Measurements from ENCODE around the gene TYSND1.
"Not testable (repeated sequence)": the region's sequence is repeated elsewhere in the genome, so short reads cannot be mapped to it uniquely, and the experiment has no call there.

The TYSND1 gene

DNA sequence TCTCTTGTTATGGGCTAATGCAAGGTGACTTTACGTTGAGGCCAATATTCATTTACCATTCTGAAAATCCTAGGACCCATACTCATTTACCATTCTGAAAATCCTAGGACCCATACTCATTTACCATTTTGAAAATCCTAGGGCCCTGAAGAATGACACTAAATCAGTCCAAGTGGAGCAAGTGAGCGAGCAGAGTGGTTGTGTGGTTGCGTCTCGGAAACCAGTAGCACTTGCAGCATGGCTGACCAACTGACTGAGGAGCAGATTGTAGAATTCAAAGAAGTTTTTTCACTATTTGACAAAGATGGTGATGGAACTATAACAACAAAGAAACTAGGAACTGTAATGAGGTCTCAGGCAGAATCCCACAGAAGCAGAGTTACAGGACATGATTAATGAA, 16.9 kb upstream of the TYSND1 start:
- DNase-seq: no peak

- peak; percentile 80 for DNase-seq
Measured at GRCh38 chr10:70162892-70163201, 16.3 kb upstream of the TYSND1 start.

DNA sequence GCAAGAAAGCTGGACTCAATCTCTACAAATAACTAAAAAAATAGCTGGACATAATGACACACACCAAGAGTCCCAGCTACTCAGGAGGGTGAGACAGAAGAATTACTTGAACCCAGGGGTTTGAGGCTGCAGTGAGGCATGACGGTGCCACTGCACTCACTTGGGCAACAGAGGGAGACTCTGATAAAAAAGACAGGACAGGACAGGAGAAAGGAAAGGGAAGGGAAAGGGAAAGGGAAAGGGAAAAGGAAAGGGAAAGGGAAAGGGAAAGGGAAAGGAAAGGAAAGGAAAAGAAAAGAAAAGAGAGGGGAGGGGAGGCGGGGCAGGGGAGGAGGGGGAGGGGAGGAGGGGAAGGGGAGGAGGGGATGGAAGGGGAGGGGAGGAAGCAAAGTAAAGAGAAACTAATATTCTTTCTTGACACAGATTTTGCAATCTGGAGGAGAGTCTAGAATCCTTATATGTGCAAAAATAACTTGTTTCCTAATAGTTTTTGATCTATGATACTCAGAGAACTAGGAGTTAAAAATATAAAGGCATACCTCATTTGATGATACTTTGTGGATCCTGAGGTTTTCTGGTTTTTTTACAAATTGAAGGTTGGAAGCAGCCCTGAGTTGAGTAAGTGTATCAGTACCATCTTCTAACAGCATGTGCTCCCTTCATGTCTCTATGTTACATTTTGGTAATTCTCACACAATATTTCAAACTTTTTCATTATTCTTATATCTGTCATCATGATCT, 15.8 kb upstream of the TYSND1 start:
- DNase-seq: no peak

GRCh38 chr10:70160798-70161197, 14.3 kb upstream of the TYSND1 start:
- DNase-seq: no peak

GRCh38 chr10:70159366-70159765, 12.9 kb upstream of the TYSND1 start:
- DNase-seq: not testable (repeated sequence)

DNA sequence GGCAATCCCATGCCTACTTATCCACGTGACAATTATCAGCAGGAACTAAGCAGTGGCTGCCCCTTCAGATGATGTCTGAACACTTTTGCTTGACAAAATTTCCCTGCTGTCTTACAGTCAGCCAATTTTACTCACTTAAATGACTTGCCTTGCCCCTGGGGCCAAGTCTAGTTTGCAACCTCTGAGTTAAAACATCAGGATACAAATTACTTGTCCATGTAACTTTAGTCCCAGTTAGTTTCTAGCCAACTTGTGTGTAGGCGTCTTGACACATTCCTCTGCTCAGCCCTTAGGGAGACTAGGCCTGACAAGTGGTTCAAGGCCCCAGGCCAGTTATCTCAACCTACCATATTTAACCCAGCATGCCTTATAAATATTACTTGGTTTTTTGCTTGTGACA, 11.6 kb upstream of the TYSND1 start:
- no peak for DNase-seq

DNA sequence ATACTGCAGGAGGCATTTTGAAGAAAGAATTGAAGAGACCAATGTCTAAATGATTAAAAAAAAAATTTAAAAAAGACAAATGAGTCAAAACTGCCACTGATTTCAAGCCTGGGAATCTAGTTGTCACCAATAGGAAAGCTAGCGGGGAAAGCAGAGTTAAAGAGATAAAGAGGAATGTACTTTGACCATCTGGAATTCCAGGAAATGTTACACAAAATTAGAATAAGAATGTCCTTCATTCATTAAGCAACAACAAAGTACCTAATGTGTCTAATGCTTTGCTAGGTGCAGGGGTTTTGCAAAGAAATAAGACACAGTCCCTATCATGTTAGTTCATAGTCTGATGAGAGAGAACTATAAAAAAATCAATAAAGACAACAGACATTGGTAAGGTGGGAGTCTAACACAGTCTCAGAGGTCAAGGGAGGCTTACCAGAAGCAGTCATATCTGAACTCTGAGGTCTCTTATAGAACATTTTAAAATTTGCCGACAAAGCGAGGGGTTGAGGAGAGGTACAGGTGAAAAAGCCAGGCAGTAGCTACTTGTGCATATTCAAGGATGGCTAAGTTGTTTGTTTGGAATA, 8.8 kb upstream of the TYSND1 start:
- no peak for DNase-seq

DNA sequence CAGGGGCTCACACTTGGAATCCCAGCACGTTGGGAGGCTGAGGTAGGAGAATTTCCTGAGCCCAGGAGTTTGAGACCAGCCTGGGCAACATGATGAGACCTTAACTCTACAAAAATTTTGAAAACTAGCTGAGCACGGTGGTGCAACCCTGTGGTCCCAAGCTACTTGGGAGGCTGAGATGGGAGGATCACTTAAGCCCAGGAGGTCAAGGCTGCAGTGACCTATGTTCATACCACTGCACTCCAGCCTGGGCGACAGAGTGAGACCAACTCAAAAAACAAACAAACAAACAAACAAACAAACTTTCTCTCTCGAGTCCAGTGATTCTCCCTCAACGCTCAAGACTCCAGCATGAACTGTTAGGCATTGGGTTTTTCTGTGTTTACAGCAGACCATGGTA, 2.0 kb upstream of the TYSND1 start:
- DNase-seq: no peak

- DNase-seq: no peak
Measured at GRCh38 chr10:70147259-70147625, 742 bp upstream of the TYSND1 start.

GRCh38 chr10:70145666-70146488, 623 bp downstream of the TYSND1 start:
- peak; percentile 75 for DNase-seq

- DNase-seq: no peak
Measured at GRCh38 chr10:70145166-70145665, 1.3 kb downstream of the TYSND1 start.

GRCh38 chr10:70144372-70145110, 2.0 kb downstream of the TYSND1 start:
- no peak for DNase-seq

GRCh38 chr10:70142555-70142954, 3.9 kb downstream of the TYSND1 start:
- no peak for DNase-seq

DNA sequence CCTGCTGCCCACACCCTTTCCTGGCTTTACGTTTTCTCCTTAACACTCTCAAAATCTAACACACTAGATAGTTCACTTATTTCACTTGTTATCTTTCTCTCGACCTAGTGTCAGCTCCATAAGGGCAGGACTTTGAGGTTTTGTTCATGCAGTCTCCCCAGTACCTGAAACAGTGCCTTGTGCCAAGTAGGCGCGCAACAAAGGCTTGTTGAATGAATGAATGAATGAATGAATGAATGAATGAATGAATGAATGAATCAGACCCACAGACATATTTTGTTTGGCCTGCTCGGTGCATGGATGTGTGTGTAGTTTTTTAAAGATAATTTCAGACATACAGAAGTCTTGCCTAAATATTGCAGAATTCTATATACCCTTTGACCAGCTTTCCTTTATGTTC, 6.2 kb downstream of the TYSND1 start:
- no peak for DNase-seq

- DNase-seq: no peak
Measured at GRCh38 chr10:70139997-70140250, 6.6 kb downstream of the TYSND1 start.

- DNase-seq: no peak
Measured at GRCh38 chr10:70139151-70139996, 7.1 kb downstream of the TYSND1 start.

DNA sequence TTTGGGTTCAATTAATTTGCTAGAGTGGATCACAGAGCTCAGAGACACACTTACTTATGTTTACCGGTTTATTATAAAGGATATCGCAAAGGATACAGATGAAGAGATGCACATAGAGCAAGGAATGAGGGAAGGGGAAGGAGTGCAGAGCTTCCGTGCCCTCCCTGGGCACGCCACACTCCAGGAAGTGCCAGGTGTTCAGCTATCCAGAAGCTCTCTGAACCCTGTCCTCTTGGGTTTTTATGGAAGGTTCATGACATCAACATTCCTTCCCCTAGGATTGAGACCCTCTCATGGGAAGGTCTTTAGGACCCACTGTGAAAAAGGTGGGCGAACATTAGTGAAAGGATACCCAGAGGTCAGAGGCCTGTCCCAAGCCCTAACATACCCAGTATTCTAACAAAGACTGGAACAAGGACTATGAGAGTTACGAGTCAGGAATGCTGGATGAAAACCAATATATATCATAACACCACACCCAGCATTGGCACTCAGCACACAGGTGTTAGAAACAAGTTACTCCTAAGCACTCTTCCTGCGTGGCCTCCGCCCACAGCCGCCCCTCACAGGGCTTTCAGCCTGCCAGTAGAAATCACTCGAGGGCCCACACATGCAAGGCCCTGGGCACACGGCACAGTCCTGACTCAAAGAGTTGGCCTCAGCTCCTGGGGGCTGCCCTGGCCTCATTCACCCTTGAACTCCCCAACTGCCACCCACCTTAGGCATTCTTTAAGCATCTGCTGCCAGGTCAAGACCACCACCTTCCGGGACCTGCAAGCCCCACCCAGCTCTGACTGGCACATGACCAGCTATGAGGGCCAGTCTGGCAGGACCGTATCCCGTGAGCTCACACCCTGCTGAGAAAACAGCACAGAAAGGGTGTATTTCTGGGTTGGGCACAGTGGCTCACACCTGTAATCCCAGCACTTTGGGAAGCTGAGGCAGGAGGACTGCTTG, 8.3 kb downstream of the TYSND1 start:
- DNase-seq: no peak

- DNase-seq: no peak
Measured at GRCh38 chr10:70137135-70137534, 9.4 kb downstream of the TYSND1 start.

GRCh38 chr10:70135684-70136083, 10.8 kb downstream of the TYSND1 start:
- no peak for DNase-seq

DNA sequence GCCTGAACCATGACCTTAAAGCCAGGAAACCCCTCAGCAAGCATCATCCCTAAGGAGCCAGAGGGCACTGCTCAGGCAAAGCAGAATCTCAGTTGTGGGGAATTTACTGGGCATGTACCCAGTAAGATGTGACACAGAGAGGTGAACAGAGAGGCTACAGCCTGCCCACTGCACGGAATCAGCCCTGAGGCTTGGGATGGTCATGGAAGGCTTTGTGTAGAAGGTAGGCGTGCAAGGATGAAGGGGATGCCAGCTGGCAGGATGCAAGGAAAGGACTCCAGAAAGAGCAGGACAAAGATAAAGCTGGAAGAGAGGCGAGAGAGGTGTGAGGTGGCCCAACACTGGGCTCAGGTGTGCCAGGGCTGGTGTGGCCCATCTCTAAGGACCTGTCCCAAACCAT, 11.5 kb downstream of the TYSND1 start:
- DNase-seq: no peak
